NCI-H526 treated with DMSO at 0.1 percent for 48 hours (cell line): ENCODE results near the gene CSMD2.

Experiments
- DNase-seq: peaks from one replicate; lab custom pipeline; 2025; lab: John Stamatoyannopoulos, UW

The CSMD2 gene

DNA sequence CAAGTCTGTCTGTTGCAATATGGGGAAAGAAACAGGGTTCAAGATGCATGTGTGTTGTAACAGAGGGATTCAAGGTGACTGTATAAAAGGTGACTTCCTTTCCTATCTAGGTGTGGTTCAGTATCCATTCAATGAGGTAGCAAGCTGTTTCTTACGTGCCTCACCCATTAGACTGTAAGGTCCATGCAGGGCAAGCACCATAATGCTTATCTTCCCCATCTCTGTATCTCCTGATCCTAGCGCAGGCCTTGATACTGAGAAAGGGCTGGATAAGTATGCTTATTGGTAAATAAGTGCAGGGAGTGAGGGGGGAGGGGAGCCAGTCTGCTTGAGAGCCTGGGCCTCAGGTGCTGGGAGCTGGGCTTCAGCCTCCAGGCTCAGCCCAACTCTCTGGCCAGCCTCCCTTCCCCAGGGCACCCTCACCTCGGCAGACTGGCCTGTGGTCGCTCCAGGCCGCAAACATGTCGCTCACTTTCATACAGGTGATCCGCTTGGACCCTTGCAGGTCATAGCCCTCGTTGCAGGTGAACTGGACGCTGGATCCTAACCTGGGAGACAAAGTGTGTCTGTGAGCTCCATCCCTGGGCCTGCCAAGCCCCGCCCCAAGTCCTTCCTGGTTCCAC is 345.6 kb downstream of the CSMD2 start:
- no peak for DNase-seq

DNA sequence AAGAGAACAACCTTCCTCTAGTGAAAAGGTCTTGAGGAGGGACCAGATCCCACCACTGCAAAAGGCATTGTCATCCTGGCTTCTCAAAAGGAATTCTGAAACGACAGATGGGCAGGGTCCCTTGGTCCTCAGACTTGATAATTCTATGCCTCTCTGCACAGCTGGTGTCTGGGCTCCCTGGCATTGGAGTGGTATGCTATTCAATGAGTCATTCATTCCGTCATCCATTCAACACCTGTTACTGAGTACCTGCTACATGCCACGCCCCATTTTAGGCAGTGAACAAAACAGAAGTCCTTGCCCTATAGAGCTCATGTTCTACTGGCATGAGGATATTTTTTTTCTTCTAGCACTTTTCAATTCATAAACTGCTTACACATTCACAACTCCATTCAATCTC is 347.0 kb downstream of the CSMD2 start:
- no peak for DNase-seq

DNA sequence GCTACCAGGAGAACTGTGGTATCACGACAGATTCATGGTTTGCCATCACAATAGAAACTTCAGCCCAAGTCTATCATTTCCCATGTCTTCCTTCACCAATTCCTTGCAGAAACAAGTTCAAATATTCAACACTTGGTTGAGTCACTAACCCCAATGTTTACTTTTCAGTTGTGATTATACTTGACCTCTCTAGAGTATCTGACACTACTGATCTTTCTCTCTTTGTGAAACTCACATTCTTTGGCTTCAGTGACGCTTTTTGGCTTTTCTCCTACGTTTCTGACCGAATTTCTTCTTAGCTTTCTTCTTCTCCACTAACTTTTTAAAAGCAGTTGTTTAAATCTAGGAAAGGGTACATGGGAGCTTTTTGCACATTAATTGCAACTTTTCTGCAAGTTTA is 350.0 kb downstream of the CSMD2 start:
- DNase-seq: no peak

DNA sequence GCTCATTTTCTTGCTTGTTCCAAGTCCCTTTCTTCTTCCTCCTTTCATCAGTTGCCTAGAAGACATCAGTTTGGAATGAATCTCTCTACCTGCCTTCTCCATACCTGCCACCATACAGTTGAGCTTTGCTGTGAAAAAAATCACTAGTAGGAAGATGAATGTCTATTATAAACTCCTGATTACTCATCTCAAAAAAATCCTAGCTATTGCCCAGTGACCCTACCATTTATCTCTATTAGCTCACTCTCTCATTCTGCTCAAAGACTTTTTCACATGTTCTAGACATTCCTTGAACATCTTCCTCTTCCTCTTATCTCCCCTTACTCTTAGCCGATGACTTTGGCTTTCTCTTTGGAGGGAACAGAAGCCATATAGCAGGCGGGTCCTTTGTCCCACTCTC is 350.9 kb downstream of the CSMD2 start:
- DNase-seq: no peak

DNA sequence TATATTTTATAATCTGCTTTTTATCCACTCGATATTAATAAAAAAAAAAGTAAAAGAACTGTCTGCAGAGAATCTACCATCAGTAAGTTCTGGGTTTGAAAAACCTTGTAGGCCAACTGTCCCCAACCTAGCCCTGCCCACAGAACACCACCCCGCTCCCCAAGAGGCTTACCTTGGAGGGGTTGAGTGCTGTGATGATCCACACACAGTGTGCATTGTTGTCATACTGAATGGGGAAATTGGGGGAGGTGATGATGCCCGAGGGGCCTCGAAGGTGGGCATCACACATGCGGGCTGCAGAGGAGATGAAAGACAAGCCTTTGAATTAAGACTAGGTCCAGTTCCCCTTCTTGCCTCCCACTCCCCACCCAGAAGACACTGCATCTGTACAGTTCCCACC is 354.5 kb downstream of the CSMD2 start:
- no peak for DNase-seq

DNA sequence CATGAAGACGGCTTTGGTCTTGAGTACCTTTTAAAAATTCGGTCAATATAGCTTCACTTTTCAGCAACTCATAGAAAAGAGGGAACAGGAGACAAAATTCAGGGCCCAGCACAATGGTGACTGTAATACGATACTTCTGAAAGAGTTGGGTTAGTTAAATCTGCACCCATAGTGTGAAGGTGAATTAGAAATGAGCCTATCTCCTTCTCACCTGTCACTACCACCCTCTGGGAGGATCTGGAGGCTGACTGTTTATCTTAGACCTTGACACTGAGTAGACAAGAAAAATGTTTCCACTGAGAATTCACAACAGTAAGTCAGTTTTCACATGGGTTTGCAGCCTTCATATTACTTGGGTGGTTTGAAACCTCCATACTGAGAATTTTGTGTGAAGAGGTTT is 359.0 kb downstream of the CSMD2 start:
- DNase-seq: no peak

DNA sequence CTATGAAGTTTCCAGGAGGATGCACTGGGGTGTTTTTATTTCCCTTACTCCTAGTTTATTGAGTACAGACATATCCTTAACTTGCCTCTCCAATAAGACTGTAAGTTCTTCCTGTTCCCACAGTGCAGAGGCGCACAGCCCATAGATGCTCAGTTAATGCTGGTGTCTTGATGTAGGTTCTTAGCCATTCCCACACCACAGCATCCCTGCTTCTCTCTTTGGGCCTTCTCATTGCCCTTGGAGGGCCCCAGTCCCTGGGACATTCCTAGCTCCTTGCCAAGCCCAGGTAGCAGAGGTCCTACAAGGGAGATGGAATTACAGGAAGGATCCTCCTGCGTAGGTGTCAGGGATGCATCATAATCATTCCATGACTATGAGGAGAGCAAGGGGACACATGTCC is 362.8 kb downstream of the CSMD2 start:
- no peak for DNase-seq

DNA sequence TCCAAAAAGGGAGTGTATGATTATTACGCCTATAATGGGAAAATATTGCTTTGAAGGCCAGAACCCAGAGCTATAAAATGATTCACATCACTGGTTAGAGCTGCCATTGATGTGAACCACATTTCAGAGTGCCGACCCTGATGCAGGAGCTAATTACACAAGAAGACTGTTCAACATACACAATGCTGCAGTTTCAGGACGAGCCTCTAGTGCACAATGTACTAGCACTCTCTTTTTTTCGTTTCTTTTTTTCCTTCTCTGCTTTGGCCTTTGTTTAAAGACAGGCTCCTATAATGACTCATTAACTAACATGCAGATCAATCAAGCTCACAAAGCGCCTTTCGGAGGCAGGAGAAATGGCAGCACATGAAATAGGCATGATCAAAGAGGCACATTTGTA is 367.2 kb downstream of the CSMD2 start:
- DNase-seq: no peak

DNA sequence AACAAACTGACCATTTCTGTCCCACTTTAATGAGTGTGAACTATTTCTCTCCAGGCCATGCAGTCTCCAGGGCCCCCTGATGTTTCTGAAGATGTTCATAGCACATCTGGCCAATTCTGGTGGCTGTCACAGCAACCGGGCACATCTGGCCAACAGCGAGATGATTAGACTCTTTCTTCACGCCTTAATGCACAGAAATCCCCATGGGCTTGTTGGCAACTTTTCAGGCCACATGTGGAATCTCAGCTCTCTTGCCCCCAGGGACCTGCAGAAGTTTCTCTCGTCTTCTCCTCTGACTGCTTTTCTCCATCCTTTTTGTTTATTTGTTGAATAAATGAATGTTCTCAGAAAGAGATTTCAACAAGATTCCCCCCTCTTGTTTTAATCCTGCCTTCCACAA is 372.4 kb downstream of the CSMD2 start:
- DNase-seq: no peak

DNA sequence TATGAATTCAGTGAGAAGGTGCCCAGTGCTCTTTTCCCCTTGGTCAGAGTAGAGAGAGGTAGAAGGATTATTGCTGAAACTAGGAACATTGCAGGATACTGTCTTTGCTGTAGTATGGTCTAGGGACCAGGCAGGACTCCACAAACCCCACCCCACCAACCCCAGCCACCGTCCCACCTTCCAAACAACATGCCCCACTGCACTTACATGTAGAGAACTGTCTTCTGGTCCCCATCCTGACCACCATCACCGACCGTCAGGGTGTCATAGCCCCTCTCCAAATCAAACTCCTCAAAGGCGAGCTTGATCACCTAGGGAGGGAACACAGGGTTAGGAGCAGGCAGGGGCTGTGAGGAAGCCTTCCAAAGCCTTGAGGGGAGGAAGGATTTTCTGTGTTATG is 372.8 kb downstream of the CSMD2 start:
- DNase-seq: no peak

DNA sequence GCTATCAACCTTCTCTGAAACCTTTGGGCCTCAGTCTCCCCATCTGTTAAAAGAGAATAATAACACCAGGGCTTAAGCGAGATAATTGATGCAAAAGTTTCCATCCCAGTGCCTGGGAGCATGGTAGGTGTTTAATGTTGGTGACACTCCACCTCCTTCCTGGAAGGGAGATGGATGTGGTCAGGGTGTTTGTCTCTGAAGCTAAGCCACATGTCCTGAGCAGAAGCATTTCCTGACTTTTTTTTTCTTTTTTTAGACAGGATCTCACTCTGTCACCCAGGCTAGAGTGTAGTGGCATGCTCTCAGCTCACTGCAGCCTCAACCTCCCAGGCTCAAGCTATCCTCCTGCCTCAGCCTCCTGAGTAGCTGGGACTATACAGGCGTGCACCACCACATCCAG is 373.8 kb downstream of the CSMD2 start:
- DNase-seq: no peak

DNA sequence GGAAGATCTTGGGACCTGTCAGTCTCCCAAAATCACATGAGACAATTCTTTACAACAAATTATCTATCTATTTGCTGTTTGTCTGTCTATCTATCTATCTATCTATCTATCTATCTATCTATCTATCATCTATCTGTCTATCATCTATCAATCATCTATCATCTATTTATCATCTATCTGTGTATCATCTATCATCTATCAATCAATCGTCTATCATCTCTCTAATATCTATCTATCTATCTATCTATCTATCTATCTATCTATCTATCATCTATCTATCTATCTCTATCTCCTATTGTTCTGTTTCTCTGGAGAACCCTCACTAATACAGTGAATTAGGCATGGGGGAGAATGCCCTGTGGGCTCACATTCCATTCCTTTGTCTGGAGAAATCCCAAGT is 374.5 kb downstream of the CSMD2 start:
- DNase-seq: no peak

DNA sequence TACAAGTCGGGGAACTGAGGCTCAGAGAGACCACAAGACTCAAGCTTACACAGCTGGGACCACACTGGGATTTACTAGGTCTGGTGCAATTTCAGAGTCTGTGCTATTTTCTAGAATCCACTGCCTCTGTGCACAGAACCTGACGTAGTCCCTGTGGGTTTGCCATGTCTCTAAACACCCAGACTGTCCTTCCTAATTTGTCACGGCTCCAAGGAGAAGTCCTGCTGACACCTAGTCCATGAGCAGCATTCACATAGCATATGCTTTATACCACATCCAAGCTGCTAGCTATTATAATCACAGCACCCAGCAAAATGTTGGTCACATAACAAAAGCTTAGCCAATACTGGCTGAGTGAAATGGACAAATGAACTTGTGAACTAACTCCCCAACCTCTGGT is 380.2 kb downstream of the CSMD2 start:
- no peak for DNase-seq

DNA sequence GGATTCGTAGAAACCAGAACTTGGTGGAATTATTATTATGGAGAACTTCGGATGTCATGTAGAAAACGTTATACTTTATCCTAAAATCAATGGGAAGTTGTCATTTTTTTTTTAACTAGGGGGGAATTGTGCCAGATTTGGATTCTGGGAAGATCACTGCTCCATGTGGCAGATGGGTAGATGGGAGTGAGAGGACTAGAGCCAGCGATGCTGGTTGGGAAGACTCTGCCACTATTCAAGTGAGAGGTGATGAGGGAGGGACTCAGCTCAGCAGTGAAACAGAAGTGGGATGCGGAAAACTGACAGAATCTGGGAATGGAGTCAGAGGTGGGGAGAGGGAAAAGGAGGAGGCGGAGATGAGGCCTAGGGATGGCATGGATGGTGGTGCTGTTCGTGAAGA is 382.3 kb downstream of the CSMD2 start:
- DNase-seq: no peak

DNA sequence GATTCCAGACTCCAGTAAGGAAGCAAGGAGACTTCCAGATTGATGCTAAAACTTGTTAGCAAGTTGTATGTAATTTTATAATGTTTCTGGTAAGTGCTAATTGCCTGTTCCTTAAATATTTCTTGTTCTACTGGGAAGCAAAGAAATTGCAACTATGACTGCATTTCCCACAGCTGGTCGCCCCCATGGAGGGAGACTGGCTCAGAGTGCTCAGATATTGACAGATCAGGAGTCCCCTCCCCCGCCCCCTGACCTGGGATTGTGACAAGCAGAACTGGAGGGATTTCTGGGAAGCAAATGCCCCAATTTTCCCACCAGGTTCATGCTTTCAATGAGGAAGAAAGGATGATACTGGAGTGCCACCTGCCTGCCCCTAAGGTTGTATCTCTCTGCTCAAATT is 383.4 kb downstream of the CSMD2 start:
- DNase-seq: no peak

DNA sequence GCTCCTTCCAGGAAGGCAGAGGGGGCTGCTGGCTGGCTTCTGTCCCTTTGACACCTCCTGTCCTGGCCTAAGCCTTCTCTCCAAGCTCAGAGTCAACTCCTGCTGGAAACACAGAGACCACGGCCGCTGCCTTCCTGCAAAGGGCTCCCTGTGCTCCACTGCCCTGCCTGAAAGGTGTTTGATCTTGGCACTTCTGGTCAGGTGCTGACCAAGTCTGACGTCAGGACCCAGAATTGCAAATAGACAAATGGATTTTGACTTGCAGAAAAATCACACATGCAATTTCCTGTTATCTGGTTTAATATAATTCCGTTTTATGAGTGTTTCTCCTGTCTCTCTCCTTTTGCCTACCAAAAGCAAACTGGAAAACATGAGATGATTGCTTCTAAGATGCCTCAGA is 387.7 kb downstream of the CSMD2 start:
- DNase-seq: no peak

DNA sequence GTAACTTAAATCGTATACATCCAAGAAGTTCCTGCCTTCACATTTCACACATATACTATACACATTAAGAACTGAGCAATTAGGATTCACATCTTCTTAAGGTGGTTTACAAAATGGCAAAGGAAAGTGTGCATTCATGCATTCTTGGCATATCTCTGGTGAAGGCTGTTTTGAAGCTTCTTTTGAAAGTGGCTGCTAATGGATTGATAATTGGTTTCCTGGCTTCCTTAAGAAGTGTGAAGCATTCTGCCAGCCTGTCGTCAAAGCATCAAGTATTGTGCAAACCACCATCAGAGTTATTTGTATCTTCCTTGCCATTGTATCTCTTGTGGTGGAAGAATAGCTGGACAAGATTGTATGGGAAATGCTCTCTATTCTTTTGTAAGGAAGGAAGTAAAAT is 396.2 kb downstream of the CSMD2 start:
- no peak for DNase-seq

DNA sequence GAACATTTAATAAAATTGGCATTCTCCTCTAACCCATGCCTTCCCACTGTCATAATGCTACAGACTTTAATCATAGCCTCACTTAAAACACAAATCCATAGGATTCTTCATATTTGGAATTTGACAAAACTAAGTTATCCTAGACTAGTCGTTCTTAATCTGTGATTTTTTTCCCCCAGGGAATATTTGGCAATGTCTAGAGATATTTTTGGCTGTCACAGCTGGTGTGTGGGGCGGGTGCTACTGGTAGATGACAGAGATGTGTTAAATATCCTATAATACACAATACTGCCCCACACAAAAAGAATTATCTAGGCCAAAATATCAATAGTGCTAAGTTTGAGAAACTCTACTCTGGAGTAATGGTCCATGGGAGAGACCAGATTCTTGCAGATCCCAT is 396.9 kb downstream of the CSMD2 start:
- DNase-seq: no peak

DNA sequence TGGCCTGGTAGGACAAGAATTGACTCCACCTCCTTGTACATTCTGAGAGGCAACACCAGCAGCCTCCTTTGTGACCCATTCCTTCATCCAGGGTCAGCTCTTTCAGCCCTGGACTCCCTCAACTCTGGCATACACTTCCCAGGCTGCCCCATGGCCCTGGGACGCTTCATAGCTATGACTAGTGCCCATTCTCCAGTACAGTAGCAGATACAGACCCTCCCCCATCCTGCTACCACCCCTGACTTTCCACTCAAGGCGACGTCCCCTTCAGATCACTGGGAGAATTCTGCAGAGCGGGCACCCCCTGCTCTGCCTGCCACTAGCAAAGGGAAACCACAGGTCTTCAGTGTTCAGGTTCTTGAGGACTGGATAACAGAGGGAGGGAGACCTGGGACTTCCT is 400.9 kb downstream of the CSMD2 start:
- no peak for DNase-seq

DNA sequence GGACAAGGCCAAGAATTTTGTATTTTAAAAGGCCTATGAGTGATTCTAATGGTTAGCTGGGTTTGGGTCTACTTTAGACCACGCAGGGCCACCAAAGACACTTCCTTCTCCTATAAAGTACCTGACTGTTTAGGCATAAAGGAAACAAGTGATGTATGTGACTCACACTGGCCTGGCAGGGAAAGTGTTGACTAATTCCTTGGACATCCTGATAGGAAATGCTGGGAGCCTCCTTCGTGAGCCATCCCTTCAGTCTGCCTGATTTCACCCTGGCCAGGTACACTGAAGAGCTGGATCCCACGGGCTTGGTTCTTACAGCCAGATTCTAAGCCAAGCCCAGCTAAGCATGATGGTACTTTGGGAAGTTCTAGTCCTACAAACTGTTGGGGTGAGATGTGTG is 401.6 kb downstream of the CSMD2 start:
- no peak for DNase-seq

DNA sequence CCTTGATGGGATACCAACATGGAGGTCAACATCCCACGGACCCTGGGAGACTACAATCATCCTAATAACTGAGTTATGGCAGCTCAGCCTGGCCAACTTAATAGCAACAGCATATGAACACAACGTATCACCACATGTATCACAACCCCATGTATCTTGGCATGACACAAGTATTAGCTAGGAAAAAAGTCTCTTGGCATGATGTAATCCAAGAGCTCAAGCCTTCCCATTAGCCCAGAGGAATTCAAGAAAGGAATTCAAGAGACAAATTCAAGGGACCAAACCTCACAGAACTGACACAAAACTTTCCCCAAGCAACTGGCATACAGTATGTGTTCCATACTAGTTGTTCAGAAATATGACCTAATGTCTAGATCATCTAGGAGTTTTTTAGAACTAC is 402.1 kb downstream of the CSMD2 start:
- no peak for DNase-seq

DNA sequence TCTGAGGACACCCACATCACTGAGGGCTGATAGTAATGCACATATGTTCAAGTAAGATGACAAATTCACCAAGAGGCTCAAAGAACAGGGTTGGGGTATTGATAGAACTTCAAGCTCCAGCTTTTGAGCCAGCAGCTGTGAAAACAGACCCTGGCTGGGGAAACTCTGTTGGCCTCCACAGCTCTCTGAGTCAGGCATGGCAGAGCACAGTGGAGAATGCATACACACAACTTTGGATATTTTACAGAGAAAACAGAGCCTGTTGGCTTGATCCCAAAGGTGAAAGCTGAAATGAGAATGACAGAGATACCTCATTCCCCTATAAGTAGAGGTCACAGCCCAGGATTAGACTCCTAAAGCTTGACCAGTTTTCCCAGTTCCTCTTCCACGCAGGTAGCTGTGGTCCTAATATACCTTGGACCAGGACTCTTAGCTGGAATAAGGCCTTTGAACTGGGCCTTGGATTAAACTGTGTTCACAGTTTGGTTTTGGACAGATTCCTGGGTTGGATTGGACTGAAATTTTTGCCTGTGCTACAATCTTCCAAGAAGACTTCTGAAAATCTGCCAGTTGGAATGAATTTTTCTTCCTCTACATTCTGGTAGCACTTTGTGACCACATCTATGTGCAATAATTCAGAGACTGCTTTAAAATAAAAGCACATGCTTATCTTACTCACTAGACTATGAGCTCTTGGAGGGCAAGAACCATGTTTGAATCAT is 402.8 kb downstream of the CSMD2 start:
- DNase-seq: no peak

DNA sequence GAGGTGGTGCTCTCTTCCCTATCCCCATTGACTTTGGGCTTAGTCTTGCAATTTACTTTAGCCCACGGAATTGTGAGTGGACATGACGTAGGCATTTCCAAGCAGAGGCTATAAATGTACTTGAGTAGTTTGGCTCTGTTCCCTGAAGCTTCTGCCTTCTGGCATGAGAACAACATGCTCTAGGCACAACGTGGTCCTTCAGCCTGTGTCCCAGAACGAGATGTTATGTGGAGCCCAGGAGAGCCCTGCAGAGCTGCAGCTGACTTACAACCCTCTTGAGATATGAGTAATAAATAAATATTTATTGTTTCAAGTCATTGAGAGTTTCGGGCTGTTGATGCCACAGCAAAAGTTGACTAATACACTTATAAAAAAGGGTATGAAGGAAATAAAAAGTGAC is 406.3 kb downstream of the CSMD2 start:
- no peak for DNase-seq
